CD14-positive monocyte (primary cell): ENCODE results near the gene NR0B2. TPM values are rescaled to one million over a fixed set of nuclear protein-coding genes. Genes with fewer than 3 reads are reported as not detected.

Source experiments
- DNase-seq, 3 donors: peaks; one replicate each; pipeline ENCODE4 v3.0.0-alpha.2; 2011 to 2022
- H2AFZ ChIP-seq: 2 replicates; pipeline ENCODE4 v1.6.0; 2012; ENCODE audit warnings: mild to moderate bottlenecking, low read depth, low read length, inconsistent platforms; ENCODE audit not compliant: insufficient read depth, poor library complexity, severe bottlenecking
- H3K27ac ChIP-seq, 2 donors: 1 replicate in 1 of 2; 2 replicates in 1 of 2; pipeline ENCODE4 v1.5.1; 2012 to 2013; ENCODE audit warnings: low read length in 2 of 2, control low read depth in 1 of 2, inconsistent platforms in 1 of 2, low read depth in 1 of 2, mild to moderate bottlenecking in 1 of 2
- H3K27me3 ChIP-seq, 2 donors: one replicate each; pipeline versions ENCODE4 v1.6.0 to v1.6.1; 2011 to 2013; ENCODE audit warnings: low read length in 2 of 2; ENCODE audit not compliant: control insufficient read depth in 2 of 2, insufficient read depth in 2 of 2
- H3K36me3 ChIP-seq, 2 donors: replicated peaks in 1 of 2; 1 replicate in 1 of 2; 2 replicates in 1 of 2; pipeline versions ENCODE4 v1.5.1 to v1.6.1; 2012 to 2013; ENCODE audit warnings: low read length in 2 of 2, control low read depth in 1 of 2, inconsistent platforms in 1 of 2, mild to moderate bottlenecking in 1 of 2; ENCODE audit not compliant: insufficient read depth in 2 of 2, control insufficient read depth in 1 of 2
- H3K4me1 ChIP-seq, 2 donors: 1 replicate in 1 of 2; 2 replicates in 1 of 2; pipeline versions ENCODE4 v1.5.1 to v1.6.1; 2012 to 2013; ENCODE audit warnings: low read length in 2 of 2, control low read depth in 1 of 2, inconsistent platforms in 1 of 2, mild to moderate bottlenecking in 1 of 2, moderate library complexity in 1 of 2; ENCODE audit not compliant: insufficient read depth in 2 of 2, control insufficient read depth in 1 of 2
- H3K4me2 ChIP-seq: replicated peaks from 2 replicates; pipeline ENCODE3; 2012; ENCODE audit warnings: low read length, moderate library complexity, mild to moderate bottlenecking; ENCODE audit not compliant: poor library complexity, severe bottlenecking; ENCODE audit errors: extremely low read depth
- H3K4me3 ChIP-seq, 3 experiments: fragments of 200-600 bp in 1 of 3; sonication (generic) in 1 of 3; replicated peaks in 1 of 3; 1 replicate in 2 of 3; 2 replicates in 1 of 3; pipeline ENCODE4 v1.5.1; 2011 to 2013; ENCODE audit warnings: low read length in 3 of 3, mild to moderate bottlenecking in 3 of 3, control low read depth in 2 of 3, low read depth in 2 of 3, inconsistent platforms in 1 of 3, moderate library complexity in 1 of 3
- H3K79me2 ChIP-seq: 2 replicates; pipeline ENCODE4 v1.6.0; 2012; ENCODE audit warnings: mild to moderate bottlenecking, control low read depth, inconsistent platforms, low read length, moderate library complexity; ENCODE audit not compliant: insufficient read depth
- H3K9ac ChIP-seq: 2 replicates; pipeline ENCODE4 v1.6.0; 2017; ENCODE audit warnings: low read length, mild to moderate bottlenecking; ENCODE audit not compliant: insufficient read depth, poor library complexity, severe bottlenecking
- H3K9me3 ChIP-seq, 2 donors: replicated peaks in 1 of 2; 1 replicate in 1 of 2; 2 replicates in 1 of 2; pipeline versions ENCODE4 v1.5.1 to v1.6.1; 2012 to 2013; ENCODE audit warnings: low read length in 2 of 2, control low read depth in 1 of 2; ENCODE audit not compliant: control insufficient read depth in 1 of 2, insufficient read depth in 1 of 2
- H4K20me1 ChIP-seq: 2 replicates; pipeline ENCODE4 v1.6.0; 2012; ENCODE audit warnings: mild to moderate bottlenecking, low read length, control low read depth, moderate library complexity; ENCODE audit not compliant: insufficient read depth
- H3K27ac Mint-ChIP-seq, 7 donors: one replicate each; pipeline ENCODE4 v1.8.0; 2020; ENCODE audit warnings: mild to moderate bottlenecking in 7 of 7, mixed read lengths in 7 of 7, moderate library complexity in 6 of 7, inconsistent platforms in 2 of 7
- H3K27me3 Mint-ChIP-seq, 3 donors: one replicate each; pipeline ENCODE4 v1.8.0; 2021 to 2022; ENCODE audit warnings: low read depth in 3 of 3, mild to moderate bottlenecking in 3 of 3, mixed read lengths in 3 of 3, moderate library complexity in 3 of 3, inconsistent platforms in 1 of 3
- H3K36me3 Mint-ChIP-seq, 2 donors: one replicate each; pipeline ENCODE4 v1.8.0; 2020; ENCODE audit warnings: mixed read lengths in 2 of 2, inconsistent platforms in 1 of 2, mild to moderate bottlenecking in 1 of 2
- H3K4me1 Mint-ChIP-seq: one replicate; pipeline ENCODE4 v1.8.0; 2020; ENCODE audit warnings: mild to moderate bottlenecking, mixed read lengths
- H3K4me3 Mint-ChIP-seq, 2 donors: one replicate each; pipeline ENCODE4 v1.8.0; 2020; ENCODE audit warnings: mild to moderate bottlenecking in 2 of 2, mixed read lengths in 2 of 2, moderate library complexity in 1 of 2
- H3K9me3 Mint-ChIP-seq, 7 donors: one replicate each; pipeline ENCODE4 v1.8.0; 2020 to 2022; ENCODE audit warnings: mixed read lengths in 7 of 7, mild to moderate bottlenecking in 6 of 7, moderate library complexity in 6 of 7, inconsistent platforms in 2 of 7
- CTCF ChIP-seq: fragments of 200-600 bp; IDR thresholded peaks from one replicate; pipeline ENCODE4 v1.8.0; 2022; ENCODE audit warnings: antibody characterized with exemption, mild to moderate bottlenecking
- WGBS: methylation state at CpG from one replicate; pipeline ENCODE4 v1.1.5; 2013; ENCODE audit warnings: missing lambda C conversion rate; ENCODE audit not compliant: insufficient coverage; 5-methylcytosine and 5-hydroxymethylcytosine counted together
- intact Hi-C, 2 donors: fragments of 100-400 bp; cut with micrococcal nuclease; formaldehyde crosslinking; loops; one replicate each; pipeline versions ENCODE4 v1.15.0 to v1.15.1; 2023
- polyA plus RNA-seq, 3 donors: library from polyadenylated mRNA; depleted of rRNA in 1 of 3; unstranded in 2 of 3; stranded (reverse) in 1 of 3; fragments of 300-500 nt in 2 of 3; fragments of >200 nt in 1 of 3; fragmentation: Illumina TruSeq in 2 of 3; gene quantifications; 1 replicate in 2 of 3; 2 replicates in 1 of 3; pipeline ENCODE4 v1.2.3, GENCODE V29; 2012 to 2021

Gene NR0B2
- polyA plus RNA-seq, 3 donors = not detected

GRCh38 chr1:26950602-26951001 lies 36.8 kb upstream of the NR0B2 start:
- Histone ChIP-seq H3K79me2 (no peaks in the 10 kb centered on the region), H3K4me3 (no peak overlapping the region), H2AFZ (no peak overlapping the region), H4K20me1 (no peaks in the 10 kb centered on the region), H3K9ac (no peak overlapping the region), H3K4me1 (no peaks in the 10 kb centered on the region), H3K27me3 (no peaks in the 10 kb centered on the region), H3K36me3 (peaks cover 9 to 17% of the 10 kb centered on the region in 2 donors), H3K9me3 (no peaks in the 10 kb centered on the region), H3K27ac (no peak overlapping the region), H3K4me2 (no peak overlapping the region)
- Mint-ChIP-seq H3K27ac (no peak overlapping the region), H3K4me1 (no peaks in the 10 kb centered on the region), H3K27me3 (peaks cover 3 to 11% (median 3%) of the 10 kb centered on the region in 3 donors), H3K9me3 (peaks cover 0 to 3% (median 0%) of the 10 kb centered on the region in 7 donors), H3K36me3 (peaks cover 12 to 14% of the 10 kb centered on the region in 2 donors), H3K4me3 (no peak overlapping the region)
- WGBS = 89% methylated on average over 2 of the region's 8 CpGs
- intact Hi-C loops = no loop called here
- TF ChIP-seq CTCF = no peak
- DNase-seq = no peak

- Mint-ChIP-seq H3K4me3 (no peak overlapping the region), H3K27me3 (peaks cover 3 to 8% (median 3%) of the 10 kb centered on the region in 3 donors), H3K4me1 (no peaks in the 10 kb centered on the region), H3K36me3 (peaks cover 18 to 21% of the 10 kb centered on the region in 2 donors), H3K9me3 (peaks cover 0 to 3% (median 0%) of the 10 kb centered on the region in 7 donors), H3K27ac (peak overlapping the region in 1 of 7 donors; percentile 9)
- no peak for DNase-seq
- TF ChIP-seq CTCF = no peak
- H3K79me2 ChIP-seq = no peaks in the 10 kb centered on the region
- 48% methylated on average over 3 of the region's 3 CpGs for WGBS
- no peaks in the 10 kb centered on the region for H4K20me1 ChIP-seq
- no peak overlapping the region for H3K27ac ChIP-seq
- H3K36me3 ChIP-seq = peaks cover 15 to 24% of the 10 kb centered on the region in 2 donors
- no peaks in the 10 kb centered on the region for H3K4me1 ChIP-seq
- intact Hi-C loops = no loop called here
- no peak overlapping the region for H3K4me3 ChIP-seq
- no peak overlapping the region for H3K4me2 ChIP-seq
- H3K9ac ChIP-seq = no peak overlapping the region
- no peaks in the 10 kb centered on the region for H3K27me3 ChIP-seq
- no peak overlapping the region for H2AFZ ChIP-seq
- no peaks in the 10 kb centered on the region for H3K9me3 ChIP-seq
Measured at GRCh38 chr1:26949926-26950319, 36.1 kb upstream of the NR0B2 start.
